ENCODE data around the gene TOP2B.

TOP2B gene

GRCh38 chr3:25673738-25674298, 9.1 kb upstream of the TOP2B start:
- in situ Hi-C loops (cut with MboI; ENCODE audit: low sequenced_read_pairs) = no loop called here

GRCh38 chr3:25665315-25666280, 891 bp upstream of the TOP2B start:
- in situ Hi-C loops (cut with MboI; ENCODE audit: low sequenced_read_pairs) = no loop called here

- in situ Hi-C loops (cut with MboI; ENCODE audit: low sequenced_read_pairs) = no loop called here
Observed at GRCh38 chr3:25663869-25664811, 567 bp downstream of the TOP2B start.

- in situ Hi-C loops (cut with MboI; ENCODE audit: low sequenced_read_pairs) = no loop called here
Observed at GRCh38 chr3:25663347-25663868, 1.3 kb downstream of the TOP2B start.

GRCh38 chr3:25662736-25663320, 1.9 kb downstream of the TOP2B start:
- in situ Hi-C loops (cut with MboI; ENCODE audit: low sequenced_read_pairs) = no loop called here

GRCh38 chr3:25661694-25662437, 2.8 kb downstream of the TOP2B start:
- in situ Hi-C loops (cut with MboI; ENCODE audit: low sequenced_read_pairs) = no loop called here

- in situ Hi-C loops (cut with MboI; ENCODE audit: low sequenced_read_pairs) = no loop called here
Observed at GRCh38 chr3:25658836-25659235, 5.9 kb downstream of the TOP2B start.

GRCh38 chr3:25657293-25657692, 7.4 kb downstream of the TOP2B start:
- in situ Hi-C loops (cut with MboI; ENCODE audit: low sequenced_read_pairs) = no loop called here

- in situ Hi-C loops (cut with MboI; ENCODE audit: low sequenced_read_pairs) = no loop called here
Observed at GRCh38 chr3:25655659-25656058, 9.0 kb downstream of the TOP2B start.

GRCh38 chr3:25654576-25654975, 10.1 kb downstream of the TOP2B start:
- in situ Hi-C loops (cut with MboI; ENCODE audit: low sequenced_read_pairs) = no loop called here

- in situ Hi-C loops (cut with MboI; ENCODE audit: low sequenced_read_pairs) = no loop called here
Observed at GRCh38 chr3:25653322-25653721, 11.4 kb downstream of the TOP2B start.

- in situ Hi-C loops (cut with MboI; ENCODE audit: low sequenced_read_pairs) = no loop called here
Observed at GRCh38 chr3:25652921-25653320, 11.8 kb downstream of the TOP2B start.

GRCh38 chr3:25648925-25649830, 15.5 kb downstream of the TOP2B start:
- in situ Hi-C loops (cut with MboI; ENCODE audit: low sequenced_read_pairs) = loop anchor here (25.0 kb wide), 1 partner anchor 213 kb away; no protein-coding TSS in a partner anchor

- in situ Hi-C loops (cut with MboI; ENCODE audit: low sequenced_read_pairs) = loop anchor here (25.0 kb wide), 1 partner anchor 214 kb away; no protein-coding TSS in a partner anchor
Observed at GRCh38 chr3:25648107-25648535, 16.6 kb downstream of the TOP2B start.

- in situ Hi-C loops (cut with MboI; ENCODE audit: low sequenced_read_pairs) = loop anchor here (25.0 kb wide), 1 partner anchor 227 kb away; no protein-coding TSS in a partner anchor
Observed at GRCh38 chr3:25635038-25635437, 29.7 kb downstream of the TOP2B start.

- in situ Hi-C loops (cut with MboI; ENCODE audit: low sequenced_read_pairs) = loop anchor here (25.0 kb wide), 1 partner anchor 228 kb away; no protein-coding TSS in a partner anchor
Observed at GRCh38 chr3:25633919-25634318, 30.8 kb downstream of the TOP2B start.

GRCh38 chr3:25631989-25632388, 32.7 kb downstream of the TOP2B start:
- in situ Hi-C loops (cut with MboI; ENCODE audit: low sequenced_read_pairs) = loop anchor here (25.0 kb wide), 1 partner anchor 230 kb away; no protein-coding TSS in a partner anchor

- in situ Hi-C loops (cut with MboI; ENCODE audit: low sequenced_read_pairs) = no loop called here
Observed at GRCh38 chr3:25621087-25621486, 43.6 kb downstream of the TOP2B start.

Data from HL-60/S4 treated with retinoic acid at 250 ng/mL for 4 days and 3 days (cell line).